ENCODE results near the gene PADI2.

- no peak for TF ChIP-seq EZH2 (IDR thresholded peaks at IDR 0.05; ENCODE audit: low read depth)
- no peak for TF ChIP-seq CTCF (conservative IDR thresholded peaks at IDR 0.05)
These were observed 22.7 kb downstream of the PADI2 start for GRCh38 chr1:17096584-17096983.

Measured in PC-9 (cell line).